ENCODE results near the gene TIMM13. TPM values are rescaled to one million over a fixed set of nuclear protein-coding genes. Genes with fewer than 3 reads are reported as not detected.
A peak's percentile ranks its signal among the peaks of the same experiment; 100 is the strongest.
"Not testable (repeated sequence)": the region's sequence is repeated elsewhere in the genome, so short reads cannot be mapped to it uniquely, and the experiment has no call there.

The TIMM13 gene
- total RNA-seq, 1 donor from 2014 or later: 46.2 TPM

GRCh38 chr19:2431318-2432055 is 4.1 kb upstream of the TIMM13 start:
- DNase-seq (ENCODE audit: low read depth in 2 of 2): no peak

- no peak for DNase-seq (ENCODE audit: low read depth in 2 of 2)
Observed at GRCh38 chr19:2429917-2430535, 2.6 kb upstream of the TIMM13 start.

- no peak for DNase-seq (ENCODE audit: low read depth in 2 of 2)
Observed at GRCh38 chr19:2428756-2429711, 1.6 kb upstream of the TIMM13 start.

GRCh38 chr19:2428321-2428690 is 920 bp upstream of the TIMM13 start:
- peak; percentile 28 to 32 for DNase-seq (ENCODE audit: low read depth in 2 of 2)

- DNase-seq (ENCODE audit: low read depth in 2 of 2): peak; percentile 52 to 68
Observed at GRCh38 chr19:2426611-2427428, 566 bp downstream of the TIMM13 start.

GRCh38 chr19:2425622-2426581 is 1.5 kb downstream of the TIMM13 start:
- DNase-seq (ENCODE audit: low read depth in 2 of 2): no peak

- DNase-seq (ENCODE audit: low read depth in 2 of 2): peak; percentile 80 to 88
Observed at GRCh38 chr19:2424686-2425621, 2.4 kb downstream of the TIMM13 start.

- no peak for DNase-seq (ENCODE audit: low read depth in 2 of 2)
Observed at GRCh38 chr19:2423915-2424685, 3.3 kb downstream of the TIMM13 start.

- no peak for DNase-seq (ENCODE audit: low read depth in 2 of 2)
Observed at GRCh38 chr19:2423071-2423914, 4.1 kb downstream of the TIMM13 start.

- DNase-seq (ENCODE audit: low read depth in 2 of 2): no peak
Observed at GRCh38 chr19:2421581-2422306, 5.6 kb downstream of the TIMM13 start.

- no peak for DNase-seq (ENCODE audit: low read depth in 2 of 2)
Observed at GRCh38 chr19:2420490-2420889, 6.9 kb downstream of the TIMM13 start.

GRCh38 chr19:2419754-2420153 is 7.6 kb downstream of the TIMM13 start:
- no peak for DNase-seq (ENCODE audit: low read depth in 2 of 2)

- no peak for DNase-seq (ENCODE audit: low read depth in 2 of 2)
Observed at GRCh38 chr19:2417881-2418406, 9.4 kb downstream of the TIMM13 start.

GRCh38 chr19:2417436-2417835 is 9.9 kb downstream of the TIMM13 start:
- DNase-seq (ENCODE audit: low read depth in 2 of 2): not testable (repeated sequence)

- DNase-seq (ENCODE audit: low read depth in 2 of 2): no peak
Observed at GRCh38 chr19:2416321-2417097, 10.9 kb downstream of the TIMM13 start.

GRCh38 chr19:2415973-2416319 is 11.4 kb downstream of the TIMM13 start:
- no peak for DNase-seq (ENCODE audit: low read depth in 2 of 2)

Measured in lung microvascular endothelial cell (primary cell).